ENCODE results near the gene LCN9.

Gene LCN9

DNA sequence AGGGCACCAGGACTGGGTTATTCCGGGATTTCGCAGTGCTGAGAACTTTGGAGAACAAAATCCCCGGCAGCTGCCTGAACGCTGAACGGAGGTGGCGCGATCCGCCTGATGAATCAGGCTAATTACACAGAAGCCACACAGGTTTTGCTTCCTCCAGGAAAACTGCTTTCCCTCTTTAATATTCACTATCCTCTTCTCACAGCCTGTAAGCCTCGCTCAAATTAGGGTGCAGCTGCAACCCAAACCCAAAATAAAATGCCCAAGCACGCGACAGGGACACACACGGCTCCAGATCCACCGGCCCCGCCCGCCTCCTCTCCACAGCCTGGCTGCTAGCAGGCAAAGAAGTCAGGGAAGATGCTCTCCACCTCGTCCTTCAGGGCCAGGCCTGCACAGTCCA is 30.2 kb downstream of the LCN9 start:
- Histone ChIP-seq H3K4me1 (ENCODE audit: control insufficient read depth, insufficient read depth, low read length) (no peaks in the 10 kb centered on the region), H3K9ac (ENCODE audit: low read length) (no peak overlapping the region), H3K36me3 (ENCODE audit: control insufficient read depth, insufficient read depth, low read length, severe bottlenecking) (no peaks in the 10 kb centered on the region), H3K27me3 (replicated peaks; ENCODE audit: control insufficient read depth, insufficient read depth, low read length) (peaks cover 28% of the 10 kb centered on the region), H3K4me3 (ENCODE audit: low read length) (no peak overlapping the region), H3K9me3 (ENCODE audit: control insufficient read depth, low read length) (no peaks in the 10 kb centered on the region)
- DNase-seq (ENCODE audit: low read depth), result no peak

DNA sequence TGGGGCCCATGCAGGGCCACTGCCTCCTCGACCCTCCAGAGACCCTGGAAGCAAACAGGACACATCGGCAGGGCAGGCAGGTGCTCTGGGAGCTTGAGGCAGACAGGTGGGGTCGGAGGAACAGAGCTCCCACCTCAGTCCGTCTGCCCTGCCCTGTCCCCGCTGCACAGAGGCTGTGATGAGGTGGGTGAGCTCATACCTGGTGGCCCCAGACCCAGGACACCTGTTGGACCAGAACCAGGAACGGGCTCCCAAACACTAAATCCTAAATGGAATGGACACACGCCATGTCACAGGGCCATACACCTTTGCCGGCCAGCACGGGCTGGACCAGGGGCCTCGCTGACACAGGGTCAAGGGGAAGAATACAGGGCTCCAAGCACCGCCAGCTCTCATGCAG is 30.7 kb downstream of the LCN9 start:
- no peak for DNase-seq (ENCODE audit: low read depth)
- Histone ChIP-seq H3K4me1 (ENCODE audit: control insufficient read depth, insufficient read depth, low read length) (no peaks in the 10 kb centered on the region), H3K9me3 (ENCODE audit: control insufficient read depth, low read length) (no peaks in the 10 kb centered on the region), H3K27me3 (replicated peaks; ENCODE audit: control insufficient read depth, insufficient read depth, low read length) (peaks cover 26% of the 10 kb centered on the region), H3K4me3 (ENCODE audit: low read length) (no peak overlapping the region), H3K36me3 (ENCODE audit: control insufficient read depth, insufficient read depth, low read length, severe bottlenecking) (no peaks in the 10 kb centered on the region), H3K9ac (ENCODE audit: low read length) (no peak overlapping the region)

DNA sequence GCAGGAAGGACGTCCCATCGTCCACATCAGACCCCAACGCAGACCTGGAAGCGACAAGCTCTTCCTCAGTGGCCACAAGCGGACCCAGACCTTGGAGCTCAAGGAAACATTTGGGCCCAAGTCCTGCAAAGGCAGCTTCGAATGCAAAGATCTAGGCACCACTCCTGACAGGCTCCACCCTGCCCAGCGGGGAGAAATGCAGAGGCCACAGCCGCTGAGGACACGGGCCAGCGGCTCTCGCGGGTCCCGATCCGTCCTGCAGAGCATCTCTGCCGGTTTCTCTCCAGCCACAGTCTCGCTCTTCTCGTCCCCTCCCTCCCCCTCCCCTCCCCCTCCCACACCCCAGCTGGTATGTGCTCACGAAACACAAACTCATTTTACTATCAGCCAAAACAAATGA is 31.3 kb downstream of the LCN9 start:
- Histone ChIP-seq H3K4me1 (ENCODE audit: control insufficient read depth, insufficient read depth, low read length) (no peaks in the 10 kb centered on the region), H3K27me3 (replicated peaks; ENCODE audit: control insufficient read depth, insufficient read depth, low read length) (peaks cover 23% of the 10 kb centered on the region), H3K36me3 (ENCODE audit: control insufficient read depth, insufficient read depth, low read length, severe bottlenecking) (no peaks in the 10 kb centered on the region), H3K9me3 (ENCODE audit: control insufficient read depth, low read length) (no peaks in the 10 kb centered on the region), H3K9ac (ENCODE audit: low read length) (no peak overlapping the region), H3K4me3 (ENCODE audit: low read length) (no peak overlapping the region)
- DNase-seq (ENCODE audit: low read depth), result no peak

DNA sequence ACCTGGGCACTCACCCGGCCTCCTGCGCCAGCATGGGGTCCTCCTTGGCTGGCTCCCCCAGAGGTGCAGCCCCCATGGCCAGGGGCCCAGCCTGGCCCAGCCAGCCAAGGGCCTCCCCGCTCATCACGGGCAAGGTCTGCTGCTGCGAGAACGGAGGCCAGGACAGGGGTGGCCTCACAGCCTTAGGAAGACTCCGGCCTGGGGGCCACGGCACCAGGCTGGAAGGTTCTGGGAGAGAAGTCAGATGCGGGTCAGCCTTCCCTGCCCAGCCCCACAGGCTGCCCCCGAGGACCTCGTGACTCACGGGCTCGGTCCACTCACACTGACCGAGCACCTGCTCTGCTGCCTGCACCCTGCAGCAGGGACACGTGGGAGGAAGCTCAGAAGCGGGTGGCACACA is 31.9 kb downstream of the LCN9 start:
- no peaks in the 10 kb centered on the region for H3K9me3 ChIP-seq (ENCODE audit: control insufficient read depth, low read length)
- H3K4me1 ChIP-seq (ENCODE audit: control insufficient read depth, insufficient read depth, low read length), result no peaks in the 10 kb centered on the region
- no peak overlapping the region for H3K9ac ChIP-seq (ENCODE audit: low read length)
- H3K4me3 ChIP-seq (ENCODE audit: low read length), result no peak overlapping the region
- peaks cover 23% of the 10 kb centered on the region for H3K27me3 ChIP-seq (replicated peaks; ENCODE audit: control insufficient read depth, insufficient read depth, low read length)
- DNase-seq (ENCODE audit: low read depth), result no peak
- no peaks in the 10 kb centered on the region for H3K36me3 ChIP-seq (ENCODE audit: control insufficient read depth, insufficient read depth, low read length, severe bottlenecking)

DNA sequence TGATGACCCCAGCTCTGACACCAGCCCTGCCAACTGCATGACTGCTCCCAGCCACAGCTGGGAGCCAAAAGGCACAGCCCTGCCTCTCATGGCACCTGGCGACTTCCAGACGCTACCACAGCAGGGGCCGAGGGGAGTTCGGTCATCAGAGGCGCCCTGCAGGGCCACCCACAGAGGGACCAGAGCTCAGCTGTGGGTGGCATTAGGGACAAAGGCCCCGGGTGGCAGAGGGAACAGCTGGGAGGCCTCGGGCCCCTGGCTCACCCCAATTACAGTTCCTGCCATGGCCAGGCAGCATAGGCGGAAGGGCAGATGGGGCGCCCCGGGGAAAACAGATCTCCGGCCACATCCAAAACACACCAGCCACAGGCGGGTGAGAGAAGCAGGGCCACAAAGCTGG is 32.5 kb downstream of the LCN9 start:
- DNase-seq (ENCODE audit: low read depth), result no peak
- no peak overlapping the region for H3K9ac ChIP-seq (ENCODE audit: low read length)
- H3K9me3 ChIP-seq (ENCODE audit: control insufficient read depth, low read length), result no peaks in the 10 kb centered on the region
- H3K36me3 ChIP-seq (ENCODE audit: control insufficient read depth, insufficient read depth, low read length, severe bottlenecking), result no peaks in the 10 kb centered on the region
- H3K4me1 ChIP-seq (ENCODE audit: control insufficient read depth, insufficient read depth, low read length), result no peaks in the 10 kb centered on the region
- peaks cover 25% of the 10 kb centered on the region for H3K27me3 ChIP-seq (replicated peaks; ENCODE audit: control insufficient read depth, insufficient read depth, low read length)
- no peak overlapping the region for H3K4me3 ChIP-seq (ENCODE audit: low read length)

DNA sequence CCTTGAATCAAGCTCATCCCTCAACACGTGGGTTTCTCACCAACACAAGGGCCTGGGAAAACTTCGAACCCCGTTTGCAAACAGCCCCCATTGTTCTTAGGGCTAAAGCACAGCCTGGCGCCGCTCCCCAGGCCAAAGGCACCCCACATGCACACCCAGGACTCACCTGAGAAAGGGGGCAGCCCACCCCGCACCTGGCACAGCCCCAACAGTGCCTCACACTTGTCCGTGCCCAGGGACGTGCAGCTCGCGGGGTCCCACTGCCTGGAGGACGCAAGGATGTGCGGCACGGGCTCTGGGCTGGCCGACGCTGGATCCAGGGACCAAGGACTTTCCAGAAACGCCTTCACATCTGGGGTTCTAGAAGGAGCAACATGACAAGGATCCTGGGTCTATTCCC is 33.3 kb downstream of the LCN9 start:
- Histone ChIP-seq H3K9ac (ENCODE audit: low read length) (no peak overlapping the region), H3K9me3 (ENCODE audit: control insufficient read depth, low read length) (no peaks in the 10 kb centered on the region), H3K4me1 (ENCODE audit: control insufficient read depth, insufficient read depth, low read length) (no peaks in the 10 kb centered on the region), H3K36me3 (ENCODE audit: control insufficient read depth, insufficient read depth, low read length, severe bottlenecking) (no peaks in the 10 kb centered on the region), H3K27me3 (replicated peaks; ENCODE audit: control insufficient read depth, insufficient read depth, low read length) (peaks cover 22% of the 10 kb centered on the region), H3K4me3 (ENCODE audit: low read length) (no peak overlapping the region)
- no peak for DNase-seq (ENCODE audit: low read depth)

DNA sequence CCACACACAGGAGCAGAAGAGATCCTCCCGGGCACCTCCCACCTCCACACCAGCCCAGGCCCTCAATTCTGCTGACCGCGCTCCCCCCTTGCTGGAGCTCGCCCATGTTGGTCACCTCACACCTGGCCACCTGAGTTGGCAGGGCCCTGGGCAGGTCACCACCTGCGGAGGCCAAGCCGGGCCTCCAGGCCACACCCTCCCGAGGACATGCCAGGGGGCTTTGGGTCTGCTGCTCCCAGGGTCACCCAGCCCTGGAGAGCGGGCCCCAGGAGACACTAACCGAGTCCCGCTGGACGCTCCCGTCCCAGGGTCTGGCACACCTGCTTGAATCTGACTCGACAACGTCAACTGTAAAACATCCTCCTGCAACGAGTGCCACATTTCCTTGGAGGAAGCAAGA is 34.1 kb downstream of the LCN9 start:
- peaks cover 17% of the 10 kb centered on the region for H3K27me3 ChIP-seq (replicated peaks; ENCODE audit: control insufficient read depth, insufficient read depth, low read length)
- no peaks in the 10 kb centered on the region for H3K9me3 ChIP-seq (ENCODE audit: control insufficient read depth, low read length)
- H3K4me1 ChIP-seq (ENCODE audit: control insufficient read depth, insufficient read depth, low read length), result no peaks in the 10 kb centered on the region
- no peak overlapping the region for H3K9ac ChIP-seq (ENCODE audit: low read length)
- no peak for DNase-seq (ENCODE audit: low read depth)
- H3K4me3 ChIP-seq (ENCODE audit: low read length), result no peak overlapping the region
- no peaks in the 10 kb centered on the region for H3K36me3 ChIP-seq (ENCODE audit: control insufficient read depth, insufficient read depth, low read length, severe bottlenecking)

DNA sequence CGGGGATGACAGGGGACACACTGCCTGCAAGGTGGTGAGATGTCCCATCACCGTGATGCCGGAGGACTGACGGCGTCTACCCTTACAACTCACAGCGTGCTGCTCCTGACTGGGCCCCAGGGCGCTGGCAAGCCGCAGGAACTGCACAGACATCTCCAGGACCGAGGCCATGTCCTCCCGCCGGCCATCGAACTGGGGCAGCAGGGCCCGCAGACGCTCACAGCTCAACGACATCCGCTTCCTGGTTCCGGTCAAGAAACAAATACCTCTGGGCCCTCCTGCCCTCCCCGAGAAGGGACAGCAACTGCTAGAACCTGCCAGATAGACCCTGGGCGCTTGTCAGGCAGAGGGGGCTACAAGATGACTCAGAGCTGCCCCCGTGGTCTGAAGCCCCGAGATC is 35.1 kb downstream of the LCN9 start:
- no peak for DNase-seq (ENCODE audit: low read depth)
- no peaks in the 10 kb centered on the region for H3K4me1 ChIP-seq (ENCODE audit: control insufficient read depth, insufficient read depth, low read length)
- H3K9ac ChIP-seq (ENCODE audit: low read length), result no peak overlapping the region
- no peaks in the 10 kb centered on the region for H3K36me3 ChIP-seq (ENCODE audit: control insufficient read depth, insufficient read depth, low read length, severe bottlenecking)
- H3K27me3 ChIP-seq (replicated peaks; ENCODE audit: control insufficient read depth, insufficient read depth, low read length), result peaks cover 22% of the 10 kb centered on the region
- H3K9me3 ChIP-seq (ENCODE audit: control insufficient read depth, low read length), result no peaks in the 10 kb centered on the region
- no peak overlapping the region for H3K4me3 ChIP-seq (ENCODE audit: low read length)

DNA sequence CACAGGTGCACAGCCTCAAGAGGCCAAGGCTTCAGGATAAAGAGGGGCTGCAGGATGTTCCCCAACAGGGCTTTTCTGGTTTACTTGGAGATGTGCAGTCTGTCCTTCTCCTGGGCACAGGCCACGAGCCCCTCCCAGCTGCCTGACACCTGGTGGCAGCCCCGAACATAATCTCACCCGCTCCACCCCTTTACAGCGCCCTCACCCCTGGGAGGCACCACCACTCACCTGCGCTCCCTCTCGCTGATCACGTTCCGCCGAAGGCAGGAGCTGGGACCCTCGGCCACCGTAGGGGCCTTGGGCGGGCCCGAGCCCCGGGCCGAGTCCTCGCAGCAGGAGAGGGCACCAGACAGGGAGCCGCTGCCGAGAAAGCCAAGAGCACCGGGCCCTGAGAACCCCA is 35.7 kb downstream of the LCN9 start:
- no peak for DNase-seq (ENCODE audit: low read depth)
- H3K36me3 ChIP-seq (ENCODE audit: control insufficient read depth, insufficient read depth, low read length, severe bottlenecking), result no peaks in the 10 kb centered on the region

DNA sequence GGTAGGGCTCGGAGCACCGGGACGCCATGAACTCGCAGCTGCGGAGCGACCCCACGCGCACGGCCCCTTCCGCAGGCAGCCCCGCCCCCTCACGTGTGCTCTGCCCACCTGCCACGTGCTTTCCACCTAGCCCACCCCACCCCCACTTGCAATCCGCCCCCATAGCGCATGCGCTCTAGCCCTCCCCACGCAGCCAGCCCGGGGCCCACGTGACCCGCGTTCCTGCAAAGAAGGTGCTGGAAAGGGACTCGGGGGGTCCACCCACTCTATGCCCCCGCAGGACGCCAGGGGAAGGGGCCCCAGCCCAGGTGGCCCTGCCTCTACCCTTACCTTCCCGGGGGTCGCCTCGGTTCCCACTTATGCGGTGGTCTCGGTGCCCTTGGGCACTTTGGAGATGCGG is 36.3 kb downstream of the LCN9 start, which contains the start of gene SOHLH1:
TSS of gene SOHLH1 (minus strand) at position 42 of the 400 bp plus-strand sequence. CDS start at position 28, 14 bp downstream.
- H3K9me3 ChIP-seq (ENCODE audit: control insufficient read depth, low read length), result no peaks in the 10 kb centered on the region
- DNase-seq (ENCODE audit: low read depth), result no peak
- H3K4me1 ChIP-seq (ENCODE audit: control insufficient read depth, insufficient read depth, low read length), result no peaks in the 10 kb centered on the region
- no peaks in the 10 kb centered on the region for H3K36me3 ChIP-seq (ENCODE audit: control insufficient read depth, insufficient read depth, low read length, severe bottlenecking)
- H3K9ac ChIP-seq (ENCODE audit: low read length), result no peak within 1 kb of the TSS
- H3K4me3 ChIP-seq (ENCODE audit: low read length), result no peak within 1 kb of the TSS
- peaks cover 22% of the 10 kb centered on the region for H3K27me3 ChIP-seq (replicated peaks; ENCODE audit: control insufficient read depth, insufficient read depth, low read length)

More for the DNA sequence above, 35.7 kb downstream of the LCN9 start:
- H3K9ac ChIP-seq (ENCODE audit: low read length), result no peak overlapping the region
- H3K4me1 ChIP-seq (ENCODE audit: control insufficient read depth, insufficient read depth, low read length), result no peaks in the 10 kb centered on the region
- H3K27me3 ChIP-seq (replicated peaks; ENCODE audit: control insufficient read depth, insufficient read depth, low read length), result peaks cover 22% of the 10 kb centered on the region
- H3K9me3 ChIP-seq (ENCODE audit: control insufficient read depth, low read length), result no peaks in the 10 kb centered on the region
- no peak overlapping the region for H3K4me3 ChIP-seq (ENCODE audit: low read length)

DNA sequence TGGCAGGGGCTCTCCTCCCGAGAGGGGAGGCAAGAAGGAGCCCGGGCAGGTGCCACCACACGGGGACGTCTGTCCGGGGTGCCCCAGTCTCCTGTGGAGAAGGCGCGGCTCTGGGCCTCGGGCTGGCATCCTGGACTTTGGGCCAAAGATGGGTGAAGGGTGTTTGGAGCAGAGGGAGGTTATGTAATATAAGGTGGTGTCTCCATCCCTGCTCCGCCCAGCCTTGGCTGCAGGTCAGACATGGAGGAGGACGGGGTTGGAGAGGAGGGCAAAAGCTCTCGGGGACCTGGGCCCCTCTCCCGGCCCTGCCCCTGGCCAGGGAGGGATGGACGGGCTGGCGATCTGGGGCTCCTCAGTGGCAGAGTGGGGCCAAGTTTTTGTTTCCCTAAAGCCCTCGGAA is 37.4 kb downstream of the LCN9 start:
- H3K9me3 ChIP-seq (ENCODE audit: control insufficient read depth, low read length), result no peaks in the 10 kb centered on the region

More for the DNA sequence above, 37.4 kb downstream of the LCN9 start:
- Histone ChIP-seq H3K4me3 (ENCODE audit: low read length) (no peak overlapping the region), H3K9ac (ENCODE audit: low read length) (no peak overlapping the region), H3K4me1 (ENCODE audit: control insufficient read depth, insufficient read depth, low read length) (no peaks in the 10 kb centered on the region), H3K27me3 (replicated peaks; ENCODE audit: control insufficient read depth, insufficient read depth, low read length) (peaks cover 33% of the 10 kb centered on the region), H3K36me3 (ENCODE audit: control insufficient read depth, insufficient read depth, low read length, severe bottlenecking) (no peaks in the 10 kb centered on the region)
- no peak for DNase-seq (ENCODE audit: low read depth)
